ENCODE data around the gene PRKAG1.

PRKAG1 gene

GRCh38 chr12:49000346-49000745 lies 18.2 kb downstream of the PRKAG1 start:
- DNase-seq, result no peak

DNA sequence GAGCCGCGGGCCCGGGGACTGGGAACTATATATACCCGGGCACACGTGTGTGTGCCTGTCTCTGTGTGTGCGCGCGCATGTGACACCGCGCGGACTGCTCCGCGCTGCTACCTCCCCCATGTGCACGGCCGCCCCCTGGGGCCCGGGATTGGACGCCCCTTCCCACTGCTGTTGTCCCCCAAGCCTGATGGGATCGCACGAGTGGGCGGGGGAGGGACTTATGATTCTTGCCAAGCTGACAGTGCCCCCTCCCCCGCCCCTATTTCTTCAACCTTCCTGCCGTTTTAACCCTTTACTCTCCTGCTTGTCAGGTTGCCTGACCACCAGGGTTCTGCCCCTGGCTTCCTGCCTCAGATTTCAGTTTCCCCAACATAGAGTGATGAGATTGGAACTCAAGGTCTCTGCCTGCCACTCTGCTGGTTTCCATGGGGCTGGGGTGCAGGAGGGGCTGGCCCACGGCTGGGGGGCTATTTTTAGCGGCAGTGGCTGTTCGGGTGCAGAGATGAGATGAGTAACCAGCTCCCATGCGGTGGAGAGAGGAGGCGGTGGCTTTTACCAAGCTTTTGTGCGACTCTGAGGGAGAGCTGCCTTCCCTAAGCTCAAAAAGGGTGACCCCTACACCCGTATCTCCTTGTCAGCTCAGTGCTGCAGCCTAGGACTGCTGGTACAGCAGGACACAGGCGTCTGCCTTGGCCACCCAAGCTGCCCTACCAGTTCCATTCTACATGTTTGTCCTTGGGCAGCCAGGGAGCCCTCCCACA lies 19.0 kb downstream of the PRKAG1 start, which contains the start of gene DDN:
TSS of gene DDN (minus strand) at position 5 of the 761 bp plus-strand sequence. CDS start 88 bp downstream, outside the sequence.
- DNase-seq, result peak; percentile 65

GRCh38 chr12:48998497-48999353 lies 19.9 kb downstream of the PRKAG1 start:
- peak; percentile 50 for DNase-seq

- peak; percentile 58 for DNase-seq
Measured at GRCh38 chr12:48997719-48998496, 20.7 kb downstream of the PRKAG1 start.

GRCh38 chr12:48996794-48997718 lies 21.5 kb downstream of the PRKAG1 start:
- peak; percentile 80 for DNase-seq

- DNase-seq, result peak; percentile 72
Measured at GRCh38 chr12:48995086-48995879, 23.3 kb downstream of the PRKAG1 start.

GRCh38 chr12:48994224-48995085 lies 24.1 kb downstream of the PRKAG1 start:
- no peak for DNase-seq

- DNase-seq, result no peak
Measured at GRCh38 chr12:48993787-48994186, 24.8 kb downstream of the PRKAG1 start.

GRCh38 chr12:48991247-48992050 lies 27.1 kb downstream of the PRKAG1 start:
- DNase-seq, result no peak

DNA sequence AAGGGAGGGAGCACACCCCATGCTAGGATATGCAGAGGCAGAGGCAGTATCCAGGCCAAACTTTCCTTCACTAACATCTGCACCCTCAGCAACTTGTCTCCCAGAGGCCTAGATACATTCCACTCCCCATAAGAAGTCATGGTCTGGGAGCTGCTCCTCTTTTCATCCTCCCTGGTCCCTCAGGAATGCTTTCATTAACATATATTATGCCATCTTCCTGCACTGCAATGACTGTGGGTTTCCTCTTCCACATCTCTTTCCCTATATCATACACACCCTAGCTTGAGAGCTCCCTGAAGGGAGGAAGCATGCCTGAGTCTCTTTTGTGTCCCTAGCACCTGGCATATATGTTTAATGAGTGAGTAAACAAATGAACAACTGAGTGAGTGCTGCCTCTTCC lies 28.0 kb downstream of the PRKAG1 start:
- no peak for DNase-seq

- DNase-seq, result peak; percentile 94
Measured at GRCh38 chr12:48988030-48988649, 30.4 kb downstream of the PRKAG1 start.

GRCh38 chr12:48986720-48987291 lies 31.8 kb downstream of the PRKAG1 start:
- no peak for DNase-seq

- DNase-seq, result no peak
Measured at GRCh38 chr12:48985901-48986300, 32.7 kb downstream of the PRKAG1 start.

- DNase-seq, result no peak
Measured at GRCh38 chr12:48985475-48985897, 33.1 kb downstream of the PRKAG1 start.

DNA sequence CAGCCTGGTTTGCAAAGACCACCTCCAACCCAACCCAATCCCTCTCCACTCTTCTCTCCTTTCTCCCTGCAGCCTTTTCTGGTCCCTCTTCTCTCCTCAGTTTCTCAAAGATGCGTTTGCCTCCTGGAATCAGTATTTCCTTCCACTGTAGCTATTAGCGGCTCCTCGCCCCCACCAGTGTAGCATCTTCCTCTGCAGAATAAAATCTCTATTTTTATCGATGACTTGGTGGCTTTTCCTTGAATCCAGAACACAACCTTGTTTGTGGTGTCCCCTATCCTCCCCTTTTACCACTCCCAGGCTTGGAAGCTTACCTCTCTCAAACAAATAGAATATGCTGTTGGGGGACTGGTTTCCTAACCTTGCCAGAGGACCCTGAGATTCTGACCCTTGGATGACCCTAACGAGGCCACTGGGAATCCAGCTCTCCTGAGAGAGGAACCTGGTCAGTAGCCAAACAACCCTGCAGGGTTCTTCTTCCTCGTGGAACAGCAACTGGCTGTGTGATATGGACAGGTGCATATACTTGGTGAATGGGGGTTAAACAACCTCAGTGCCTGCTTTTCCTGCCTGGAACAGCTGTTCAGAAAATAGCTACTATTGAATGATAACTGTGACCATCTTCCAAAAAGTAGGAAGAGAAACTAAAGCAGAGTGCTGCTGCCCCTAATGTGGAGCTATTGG lies 36.0 kb downstream of the PRKAG1 start:
- no peak for DNase-seq

DNA sequence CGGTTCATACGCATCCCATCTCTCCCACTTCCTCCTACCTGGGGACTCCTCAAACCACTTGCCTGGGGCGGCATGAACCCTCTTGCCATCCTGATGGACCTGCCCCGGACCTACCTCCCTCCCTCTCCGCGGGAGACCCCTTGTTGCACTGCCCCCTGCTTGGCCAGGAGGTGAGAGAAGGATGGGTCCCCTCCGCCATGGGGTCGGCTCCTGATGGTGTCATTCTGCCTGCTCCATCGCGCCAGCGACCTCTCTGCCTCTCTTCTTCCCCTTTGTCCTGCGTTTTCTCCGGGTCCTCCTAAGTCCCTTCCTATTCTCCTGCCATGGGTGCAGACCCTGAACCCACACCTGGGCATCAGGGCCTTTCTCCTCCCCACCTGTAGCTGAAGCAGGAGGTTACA lies 36.8 kb downstream of the PRKAG1 start:
- DNase-seq, result no peak

DNA sequence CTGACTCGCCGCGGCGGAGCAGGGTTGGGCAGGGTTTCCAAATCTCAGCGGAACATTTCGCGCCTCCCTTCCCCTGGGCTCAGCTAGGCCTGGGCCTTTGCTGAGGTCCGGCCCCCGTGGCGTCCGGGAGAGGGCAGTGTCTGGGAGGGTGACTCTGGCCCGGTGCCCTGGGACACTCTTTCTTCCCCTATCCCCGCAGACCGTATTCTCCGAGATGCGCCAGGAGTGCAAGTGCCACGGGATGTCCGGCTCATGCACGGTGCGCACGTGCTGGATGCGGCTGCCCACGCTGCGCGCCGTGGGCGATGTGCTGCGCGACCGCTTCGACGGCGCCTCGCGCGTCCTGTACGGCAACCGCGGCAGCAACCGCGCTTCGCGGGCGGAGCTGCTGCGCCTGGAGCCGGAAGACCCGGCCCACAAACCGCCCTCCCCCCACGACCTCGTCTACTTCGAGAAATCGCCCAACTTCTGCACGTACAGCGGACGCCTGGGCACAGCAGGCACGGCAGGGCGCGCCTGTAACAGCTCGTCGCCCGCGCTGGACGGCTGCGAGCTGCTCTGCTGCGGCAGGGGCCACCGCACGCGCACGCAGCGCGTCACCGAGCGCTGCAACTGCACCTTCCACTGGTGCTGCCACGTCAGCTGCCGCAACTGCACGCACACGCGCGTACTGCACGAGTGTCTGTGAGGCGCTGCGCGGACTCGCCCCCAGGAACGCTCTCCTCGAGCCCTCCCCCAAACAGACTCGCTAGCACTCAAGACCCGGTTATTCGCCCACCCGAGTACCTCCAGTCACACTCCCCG lies 37.4 kb downstream of the PRKAG1 start:
- peak; percentile 38 for DNase-seq

All from stimulated activated CD8-positive, alpha-beta memory T cell treated with anti-CD3 and anti-CD28 coated beads, Interleukin-4, amount 100 ng/mL, for 48 hours (primary cell).